PC-9 (cell line): ENCODE measurements around the gene KRTAP9-2. TPM values are rescaled to one million over a fixed set of nuclear protein-coding genes. Genes with fewer than 3 reads are reported as not detected.
"Not testable (repeated sequence)": the region's sequence is repeated elsewhere in the genome, so short reads cannot be mapped to it uniquely, and the experiment has no call there.

Source experiments
- BruUV-seq: library from RNA; stranded (reverse); fragments of 400-500 nt; replicated peaks from 2 replicates; lab custom pipeline; 2021; lab: Mats Ljungman, UMichigan
- CTCF ChIA-PET: fragments of 300-600 bp; sonication (Branson Sonifier 250); formaldehyde crosslinking; loops from one replicate; lab custom pipeline; 2022; ENCODE audit warnings: antibody characterized with exemption; lab: Charles Lee
- POLR2A ChIA-PET: fragments of 300-600 bp; sonication (Branson Sonifier 250); formaldehyde crosslinking; loops from one replicate; lab custom pipeline; 2022; ENCODE audit warnings: antibody characterized with exemption; ENCODE audit not compliant: unreplicated experiment; lab: Charles Lee
- DNase-seq, 2 experiments: peaks; one replicate each; pipeline versions ENCODE4 v3.0.0 to v3.0.0-alpha.2; 2015 to 2022; ENCODE audit warnings: mixed read lengths in 1 of 2
- H2AFZ ChIP-seq: fragments of 200-600 bp; sonication (generic); 2 replicates; pipeline ENCODE4 v1.8.1; 2017; ENCODE audit warnings: antibody characterized with exemption
- H3F3A ChIP-seq: fragments of 200-600 bp; sonication (generic); 2 replicates; pipeline ENCODE4 v1.8.1; 2017; ENCODE audit warnings: antibody characterized with exemption, mild to moderate bottlenecking, low read depth; ENCODE audit not compliant: insufficient read depth
- H3K27ac ChIP-seq: fragments of 200-600 bp; sonication (generic); 2 replicates; pipeline ENCODE4 v1.6.1; 2016; ENCODE audit warnings: mixed run types
- H3K27me3 ChIP-seq: fragments of 200-600 bp; sonication (generic); 2 replicates; pipeline ENCODE4 v1.6.1; 2016; ENCODE audit warnings: low read depth, mixed run types; ENCODE audit not compliant: insufficient read depth
- H3K36me3 ChIP-seq: fragments of 200-600 bp; sonication (generic); 2 replicates; pipeline ENCODE4 v1.6.1; 2016; ENCODE audit warnings: low read depth, mixed run types
- H3K4me1 ChIP-seq: fragments of 200-600 bp; sonication (generic); replicated peaks from 2 replicates; pipeline ENCODE4 v1.6.1; 2016; ENCODE audit warnings: mixed run types; ENCODE audit not compliant: insufficient read depth
- H3K4me2 ChIP-seq: fragments of 200-600 bp; sonication (generic); 2 replicates; pipeline ENCODE4 v1.6.1; 2017; ENCODE audit warnings: mixed run types
- H3K4me3 ChIP-seq: fragments of 200-600 bp; sonication (generic); 2 replicates; pipeline ENCODE4 v1.6.1; 2016; ENCODE audit warnings: mixed run types
- H3K79me2 ChIP-seq: fragments of 200-600 bp; sonication (generic); 2 replicates; pipeline ENCODE4 v1.6.1; 2017; ENCODE audit warnings: low read depth, mixed run types
- H3K9me2 ChIP-seq: fragments of 200-600 bp; sonication (generic); 2 replicates; pipeline ENCODE4 v1.8.1; 2017; ENCODE audit warnings: mild to moderate bottlenecking; ENCODE audit not compliant: insufficient read depth
- H3K9me3 ChIP-seq: fragments of 200-600 bp; sonication (generic); 2 replicates; pipeline ENCODE4 v1.8.1; 2016; ENCODE audit warnings: low read depth; ENCODE audit not compliant: insufficient read depth
- H4K20me1 ChIP-seq: fragments of 200-600 bp; sonication (generic); 2 replicates; pipeline ENCODE4 v1.8.1; 2017; ENCODE audit not compliant: insufficient read depth
- CTCF ChIP-seq: fragments of 200-600 bp; sonication (generic); conservative IDR thresholded peaks from 2 replicates; pipeline ENCODE4 v1.6.1; 2017; ENCODE audit warnings: mixed run types, antibody characterized with exemption, mild to moderate bottlenecking, moderate library complexity
- EZH2 ChIP-seq: fragments of 200-600 bp; sonication (generic); IDR thresholded peaks from 2 replicates; pipeline ENCODE4 v1.8.0; 2017; ENCODE audit warnings: antibody characterized with exemption, low read depth
- intact Hi-C: fragments of 100-400 bp; cut with micrococcal nuclease; formaldehyde crosslinking; loops from one replicate; pipeline ENCODE4 v1.10.0; 2022; ENCODE audit not compliant: unreplicated experiment
- total RNA-seq: library from RNA; stranded (reverse); gene quantifications from 2 replicates; pipeline ENCODE4 v1.2.3, GENCODE V29; 2021

The KRTAP9-2 gene
- total RNA-seq, 1 experiment from 2014 or later: not detected

GRCh38 chr17:41223821-41224220 is 2.6 kb upstream of the KRTAP9-2 start:
- Histone ChIP-seq H3K4me3 (no peak overlapping the region), H3K4me2 (no peak overlapping the region), H4K20me1 (no peaks in the 10 kb centered on the region), H3K36me3 (no peaks in the 10 kb centered on the region), H3K9me2 (no peaks in the 10 kb centered on the region; the same call in 1 of the 2 replicates), H3K4me1 (no peaks in the 10 kb centered on the region), H2AFZ (no peak overlapping the region), H3K27ac (no peak overlapping the region), H3K27me3 (no peaks in the 10 kb centered on the region), H3K9me3 (no peaks in the 10 kb centered on the region), H3K79me2 (no peaks in the 10 kb centered on the region), H3F3A (no peaks in the 10 kb centered on the region)
- TF ChIP-seq EZH2 (no peak), CTCF (no peak)
- DNase-seq: no peak
- ChIA-PET POLR2A (no interaction called here), CTCF (interaction anchor here (0.6 kb wide), 1 partner anchor 124 kb away, joined by 4 read pairs; no protein-coding TSS in a partner anchor)
- BruUV-seq: no TSS peak
- intact Hi-C loops: no loop called here

- Histone ChIP-seq H3K4me1 (no peaks in the 10 kb centered on the region), H3F3A (no peaks in the 10 kb centered on the region), H3K36me3 (no peaks in the 10 kb centered on the region), H3K27ac (no peak overlapping the region), H2AFZ (no peak overlapping the region), H3K9me2 (no peaks in the 10 kb centered on the region; the same call in 1 of the 2 replicates), H3K79me2 (no peaks in the 10 kb centered on the region), H3K9me3 (no peaks in the 10 kb centered on the region), H3K4me3 (no peak overlapping the region), H3K4me2 (no peak overlapping the region), H4K20me1 (no peaks in the 10 kb centered on the region), H3K27me3 (no peaks in the 10 kb centered on the region)
- ChIA-PET POLR2A (no interaction called here), CTCF (no interaction called here)
- BruUV-seq: no TSS peak
- no peak for TF ChIP-seq CTCF
- no peak for TF ChIP-seq EZH2
- DNase-seq: no peak
- intact Hi-C loops: no loop called here
Measured at GRCh38 chr17:41226051-41226450, 397 bp upstream of the KRTAP9-2 start.

- BruUV-seq: no TSS peak
- Histone ChIP-seq H3K79me2 (no peaks in the 10 kb centered on the region), H3K27ac (no peak overlapping the region)
Measured at GRCh38 chr17:41230094-41230493, 3.6 kb downstream of the KRTAP9-2 start.

DNA sequence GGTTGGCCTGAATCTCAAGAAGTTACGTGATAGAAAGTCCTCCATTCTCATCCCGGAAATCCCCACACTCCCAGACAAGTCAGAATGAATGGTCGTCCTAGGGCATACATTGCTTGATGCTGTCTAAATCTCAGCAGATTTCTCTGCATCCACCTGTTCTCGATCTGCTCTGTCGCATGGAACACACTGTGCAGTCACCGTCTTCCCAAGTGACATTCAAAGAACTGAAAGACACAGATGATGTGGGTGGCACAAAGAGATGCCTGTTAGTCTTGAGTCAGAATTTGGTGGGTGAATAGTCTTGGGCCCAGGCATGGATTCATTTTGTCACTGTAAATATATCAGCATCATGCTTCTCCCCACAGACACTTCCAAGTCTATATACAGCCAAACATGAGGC is 5.3 kb downstream of the KRTAP9-2 start:
- H3K4me1 ChIP-seq: no peaks in the 10 kb centered on the region
- no peaks in the 10 kb centered on the region for H3K9me3 ChIP-seq
- no peak for DNase-seq
- H3K27ac ChIP-seq: no peak overlapping the region
- no peaks in the 10 kb centered on the region for H4K20me1 ChIP-seq
- no peaks in the 10 kb centered on the region for H3K36me3 ChIP-seq
- no peaks in the 10 kb centered on the region for H3K79me2 ChIP-seq
- H3K4me3 ChIP-seq: no peak overlapping the region
- H3K4me2 ChIP-seq: no peak overlapping the region
- H3K9me2 ChIP-seq: no peaks in the 10 kb centered on the region; the same call in 1 of the 2 replicates
- TF ChIP-seq CTCF (no peak), EZH2 (no peak)
- intact Hi-C loops: no loop called here
- CTCF ChIA-PET: no interaction called here
- no peak overlapping the region for H2AFZ ChIP-seq
- BruUV-seq: no TSS peak
- POLR2A ChIA-PET: no interaction called here
- no peaks in the 10 kb centered on the region for H3F3A ChIP-seq
- H3K27me3 ChIP-seq: no peaks in the 10 kb centered on the region

More at GRCh38 chr17:41230094-41230493, 3.6 kb downstream of the KRTAP9-2 start:
- no peaks in the 10 kb centered on the region for H3K36me3 ChIP-seq
- H3K4me3 ChIP-seq: no peak overlapping the region
- TF ChIP-seq EZH2: no peak
- no peak overlapping the region for H2AFZ ChIP-seq
- no peak for DNase-seq
- no peaks in the 10 kb centered on the region for H3K4me1 ChIP-seq
- no peaks in the 10 kb centered on the region for H4K20me1 ChIP-seq
- no peaks in the 10 kb centered on the region; the same call in 1 of the 2 replicates for H3K9me2 ChIP-seq
- intact Hi-C loops: no loop called here
- H3F3A ChIP-seq: no peaks in the 10 kb centered on the region
- CTCF ChIA-PET: no interaction called here
- POLR2A ChIA-PET: no interaction called here
- no peaks in the 10 kb centered on the region for H3K27me3 ChIP-seq
- H3K4me2 ChIP-seq: no peak overlapping the region
- no peaks in the 10 kb centered on the region for H3K9me3 ChIP-seq

DNA sequence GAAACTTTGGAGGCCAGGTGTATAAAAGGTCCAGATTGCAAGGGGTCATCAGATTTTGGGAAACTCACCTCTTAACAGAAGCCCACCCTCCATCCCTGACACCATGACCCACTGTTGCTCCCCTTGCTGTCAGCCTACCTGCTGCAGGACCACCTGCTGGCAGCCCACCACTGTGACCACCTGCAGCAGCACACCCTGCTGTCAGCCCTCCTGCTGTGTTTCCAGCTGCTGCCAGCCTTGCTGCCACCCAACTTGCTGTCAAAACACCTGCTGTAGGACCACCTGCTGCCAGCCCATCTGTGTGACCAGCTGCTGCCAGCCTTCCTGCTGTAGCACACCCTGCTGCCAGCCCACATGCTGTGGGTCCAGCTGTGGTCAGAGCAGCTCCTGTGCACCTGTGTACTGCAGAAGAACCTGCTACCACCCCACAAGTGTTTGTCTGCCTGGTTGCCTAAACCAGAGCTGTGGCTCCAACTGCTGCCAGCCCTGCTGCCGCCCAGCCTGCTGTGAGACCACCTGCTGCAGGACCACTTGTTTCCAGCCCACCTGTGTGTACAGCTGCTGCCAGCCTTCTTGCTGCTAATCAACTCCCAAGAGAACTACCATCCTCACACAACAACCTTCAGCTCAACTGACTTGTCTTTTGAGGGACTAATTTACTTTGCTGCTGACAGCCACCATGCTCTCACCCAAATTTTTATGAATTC is 6.1 kb downstream of the KRTAP9-2 start, which contains the start of gene KRTAP9-3:
Gene KRTAP9-3 (plus strand): TSS at position 51 of the 707 bp plus-strand sequence. CDS start 53 bp downstream, at position 104.
- POLR2A ChIA-PET, DNase-seq, H3K79me2 ChIP-seq, H4K20me1 ChIP-seq, H2AFZ ChIP-seq, intact Hi-C loops, BruUV-seq, H3F3A ChIP-seq, H3K9me2 ChIP-seq, H3K9me3 ChIP-seq, CTCF ChIA-PET, H3K27me3 ChIP-seq, H3K27ac ChIP-seq, H3K4me2 ChIP-seq, H3K4me3 ChIP-seq, H3K4me1 ChIP-seq, H3K36me3 ChIP-seq: not testable (repeated sequence)
